GM11168 (cell line): Measurements from ENCODE around the gene CKMT1B.
"Not testable (repeated sequence)": the region's sequence is repeated elsewhere in the genome, so short reads cannot be mapped to it uniquely, and the experiment has no call there.

Experiments
- in situ Hi-C: fragments of 300-500 bp; cut with MboI; formaldehyde crosslinking; loops from one replicate; pipeline ENCODE4 v1.12.0; 2022; ENCODE audit warnings: low sequenced_read_pairs; ENCODE audit not compliant: unreplicated experiment

Gene CKMT1B

DNA sequence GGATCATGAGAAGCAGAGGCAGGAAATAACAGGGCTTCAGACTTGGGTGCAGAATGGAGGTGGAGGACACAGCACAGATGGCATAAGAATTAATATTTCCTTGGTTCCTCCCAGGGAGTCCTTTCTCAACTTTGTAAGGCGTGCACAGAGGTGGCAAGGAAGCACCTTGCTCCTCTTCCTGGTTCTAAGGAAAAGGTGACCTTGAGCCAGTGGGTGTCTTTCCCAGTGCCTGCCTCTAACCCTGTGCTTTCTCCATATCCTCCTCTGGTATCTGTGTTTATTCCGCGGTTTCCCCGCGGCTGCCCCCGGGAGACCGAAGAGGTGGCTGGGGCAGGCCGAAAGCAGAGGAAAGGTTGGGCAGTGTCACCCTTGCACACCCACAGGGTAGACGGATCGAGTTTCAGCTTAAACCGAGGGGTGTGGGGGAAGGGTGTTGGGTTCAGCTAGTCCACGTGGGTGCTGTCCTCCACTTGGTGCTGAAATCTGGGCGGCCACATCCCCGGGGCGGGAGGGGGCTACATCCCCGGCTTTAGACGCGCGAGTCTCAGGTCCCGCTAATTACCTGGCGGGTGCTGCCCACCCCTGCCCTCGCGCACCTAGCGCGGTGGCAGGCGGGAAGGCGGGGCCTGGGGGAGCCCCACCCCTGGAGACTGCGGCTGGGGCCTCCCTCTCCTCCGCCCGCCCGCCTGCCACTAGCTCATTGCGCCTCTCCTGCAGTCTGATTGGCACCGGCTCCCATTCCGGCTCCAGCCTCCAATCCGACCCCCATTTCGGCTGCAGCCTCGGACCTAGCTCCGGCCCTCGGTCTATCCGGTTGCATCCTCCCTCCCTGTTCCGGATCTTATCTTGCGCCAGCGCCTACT is at the start of gene CKMT1B:
TSS of gene CKMT1B (plus strand) at position 700 of the 863 bp plus-strand sequence. CDS start 192 bp downstream, outside the sequence.
- in situ Hi-C loops = not testable (repeated sequence)

- in situ Hi-C loops = no loop called here
Measured at GRCh38 chr15:43544266-43544665, 49.6 kb upstream of the CKMT1B start.

- in situ Hi-C loops = no loop called here
Measured at GRCh38 chr15:43545426-43545825, 48.4 kb upstream of the CKMT1B start.

- in situ Hi-C loops = no loop called here
Measured at GRCh38 chr15:43547539-43547938, 46.3 kb upstream of the CKMT1B start.

DNA sequence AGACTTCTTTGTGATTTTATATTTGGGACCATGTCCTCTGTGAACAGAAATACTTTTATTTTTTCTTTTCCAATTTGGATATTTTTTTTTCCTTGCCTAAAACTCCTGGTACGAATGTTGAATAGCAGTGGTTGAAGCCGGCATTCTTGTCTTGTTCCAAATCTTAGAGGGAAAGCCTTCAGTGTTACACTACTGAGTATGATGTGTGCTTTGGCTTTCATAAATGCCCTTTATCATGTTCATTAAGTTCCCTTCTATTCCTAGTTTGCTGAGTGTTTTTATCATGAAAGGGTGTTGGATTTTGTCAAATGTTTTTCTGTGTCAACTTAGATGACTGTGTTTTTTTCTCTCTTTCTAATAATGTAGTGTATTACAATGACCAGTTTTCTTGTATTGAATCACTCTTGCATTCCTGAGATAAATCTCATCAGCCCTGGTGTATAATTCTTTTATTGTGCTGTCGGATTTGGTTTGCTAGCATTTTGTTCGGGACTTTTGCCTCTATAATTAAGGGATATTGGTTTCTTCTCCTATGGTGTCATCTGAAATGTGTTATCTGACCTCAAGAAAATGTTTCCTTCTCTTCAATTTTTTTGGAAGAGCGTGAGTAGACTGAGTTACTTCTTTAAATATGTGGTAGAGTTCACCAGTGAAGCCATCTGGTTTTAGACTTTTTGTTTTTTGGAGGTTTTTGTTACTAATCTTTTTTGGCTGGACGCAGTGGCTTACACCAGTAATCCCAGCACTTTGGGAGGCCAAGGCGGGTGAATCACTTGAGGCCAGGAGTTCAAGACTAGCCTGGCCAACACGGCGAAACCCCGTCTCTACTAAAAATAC is 43.1 kb upstream of the CKMT1B start:
- in situ Hi-C loops = loop anchor here (10.0 kb wide), 1 partner anchor 114 kb away; no protein-coding TSS in a partner anchor

- in situ Hi-C loops = loop anchor here (10.0 kb wide), 1 partner anchor 113 kb away; no protein-coding TSS in a partner anchor
Measured at GRCh38 chr15:43552256-43552655, 41.6 kb upstream of the CKMT1B start.

- in situ Hi-C loops = loop anchor here (10.0 kb wide), 1 partner anchor 112 kb away; no protein-coding TSS in a partner anchor
Measured at GRCh38 chr15:43552986-43553385, 40.8 kb upstream of the CKMT1B start.

GRCh38 chr15:43562753-43563152 is 31.1 kb upstream of the CKMT1B start:
- in situ Hi-C loops = not testable (repeated sequence)

DNA sequence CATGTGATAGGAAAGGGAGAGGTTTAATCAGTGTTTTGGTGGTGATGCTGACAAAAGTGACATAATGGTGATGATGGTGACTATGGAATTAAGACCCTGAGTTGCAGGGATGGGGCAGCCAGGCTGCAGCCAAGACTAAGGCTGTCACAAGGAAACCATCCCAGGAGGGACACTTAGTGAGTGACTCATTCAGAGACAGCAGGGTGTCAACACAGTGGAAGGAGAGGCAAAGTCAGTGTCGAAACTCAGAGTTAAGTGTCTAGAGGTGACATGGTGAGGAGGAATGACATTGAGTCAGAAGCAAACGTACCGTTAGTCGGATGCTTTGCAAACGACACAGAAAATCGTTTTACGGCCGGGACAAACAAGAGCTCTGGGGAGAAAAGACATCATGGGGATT is 30.0 kb upstream of the CKMT1B start:
- in situ Hi-C loops = not testable (repeated sequence)

DNA sequence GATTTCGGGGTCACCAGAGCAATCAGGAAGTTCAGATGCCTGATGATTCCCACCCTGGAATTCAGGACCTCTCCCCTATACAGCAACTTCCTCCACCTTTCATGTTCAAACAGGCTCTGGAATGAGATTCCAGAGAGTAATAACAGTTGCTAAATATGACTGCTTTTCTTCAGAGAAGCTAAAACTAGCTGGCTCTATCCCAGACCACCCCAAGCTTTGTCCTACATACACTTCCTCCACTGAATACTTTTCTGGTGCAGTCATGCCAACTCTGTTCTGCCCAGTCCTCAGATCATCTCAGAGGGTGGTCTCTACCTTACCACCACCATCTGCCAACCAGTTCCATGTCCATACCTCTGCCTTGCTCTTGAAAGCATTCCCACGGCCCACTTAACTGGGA is 27.2 kb upstream of the CKMT1B start:
- in situ Hi-C loops = not testable (repeated sequence)

DNA sequence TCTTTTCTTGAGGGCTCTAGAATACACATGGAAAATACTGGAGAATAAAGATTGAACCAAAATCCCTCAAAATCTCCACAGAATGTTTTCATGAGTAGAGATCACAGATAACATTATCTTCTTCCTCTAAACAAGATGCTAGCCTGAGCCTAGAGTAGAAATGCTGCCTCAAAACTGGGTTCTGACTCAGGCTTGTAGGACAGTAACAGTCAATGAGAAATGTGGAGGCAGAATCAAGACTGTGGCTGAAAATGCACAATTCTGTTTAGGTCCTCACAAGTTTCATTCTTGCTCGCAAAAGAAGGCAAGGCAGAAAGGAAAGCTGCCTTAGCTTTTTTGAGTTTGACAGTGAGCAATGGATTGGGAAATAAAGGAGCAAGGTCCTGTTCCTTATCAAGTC is 19.2 kb upstream of the CKMT1B start:
- in situ Hi-C loops = not testable (repeated sequence)

GRCh38 chr15:43589778-43590466 is 3.9 kb upstream of the CKMT1B start, which contains the start of gene PPIP5K1:
Gene PPIP5K1, minus strand, starts transcription at chr15:43590208. Its CDS starts 5,704 bp downstream, at chr15:43584504.
- in situ Hi-C loops = not testable (repeated sequence)

- in situ Hi-C loops = not testable (repeated sequence)
Measured at GRCh38 chr15:43592841-43593240, 986 bp upstream of the CKMT1B start.

GRCh38 chr15:43599131-43599530 is 5.3 kb downstream of the CKMT1B start:
- in situ Hi-C loops = not testable (repeated sequence)

DNA sequence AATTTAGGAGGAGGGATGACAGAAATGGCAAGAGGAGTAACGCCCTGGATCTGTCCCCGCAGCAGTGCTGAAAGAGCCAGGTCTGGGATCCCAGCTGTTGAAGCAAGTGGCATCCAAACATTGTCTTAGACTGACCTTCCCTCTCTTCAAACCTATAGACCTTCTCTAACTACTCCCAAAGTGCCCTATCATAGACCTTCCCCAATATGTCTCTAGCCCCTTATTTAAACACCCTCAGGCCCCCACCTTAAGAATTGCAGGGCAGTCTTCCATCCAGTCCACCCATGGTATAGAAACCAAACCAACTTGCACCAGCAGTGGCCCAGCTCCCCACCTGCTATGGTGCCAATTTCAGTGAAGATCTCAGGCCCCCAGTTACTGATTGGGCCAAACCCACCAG is 6.4 kb downstream of the CKMT1B start:
- in situ Hi-C loops = loop anchor here (5.0 kb wide), 1 partner anchor 102 kb away; no protein-coding TSS in a partner anchor

DNA sequence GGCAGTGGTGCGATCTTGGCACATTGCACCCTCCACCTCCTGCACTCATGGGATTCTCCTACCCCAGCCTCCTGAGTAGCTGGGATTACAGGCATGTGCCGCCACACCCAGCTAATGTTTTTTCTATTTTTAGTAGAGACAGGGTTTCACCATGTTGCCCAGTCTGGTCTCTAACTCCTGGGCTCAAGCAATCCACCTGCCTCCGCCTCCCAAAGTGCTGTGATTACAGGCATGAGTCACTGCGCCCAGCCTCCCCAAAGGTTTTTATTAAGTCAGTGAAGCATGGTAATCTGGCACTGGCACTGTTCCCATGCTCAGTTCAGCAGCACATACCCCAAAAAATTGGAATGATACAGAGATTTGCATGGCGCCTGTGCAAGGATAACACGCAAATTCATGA is 8.4 kb downstream of the CKMT1B start:
- in situ Hi-C loops = loop anchor here (5.0 kb wide), 1 partner anchor 100 kb away; no protein-coding TSS in a partner anchor

DNA sequence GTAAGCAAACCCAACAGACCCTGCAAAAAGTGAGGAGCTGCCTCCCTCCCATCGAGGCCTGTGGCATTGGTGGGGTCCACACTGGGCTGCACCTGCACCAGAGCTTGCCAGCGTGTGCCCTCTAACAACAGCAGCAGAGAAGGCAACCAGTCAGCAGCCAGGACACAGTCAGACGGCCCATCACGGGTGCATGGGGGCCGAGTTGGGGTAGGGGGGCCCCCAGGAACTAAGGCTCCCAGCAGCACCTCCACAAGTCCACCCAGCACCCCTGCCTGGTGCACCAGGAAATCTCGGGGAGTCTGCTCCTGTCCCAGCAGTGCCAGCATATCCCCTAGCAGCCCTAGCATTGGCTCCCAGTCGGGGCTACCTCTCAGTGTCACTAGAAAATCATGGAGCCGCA is 23.9 kb downstream of the CKMT1B start:
- in situ Hi-C loops = not testable (repeated sequence)

- in situ Hi-C loops = not testable (repeated sequence)
Measured at GRCh38 chr15:43618700-43619099, 24.9 kb downstream of the CKMT1B start, which contains the start of gene STRC. Gene STRC, minus strand, starts transcription at chr15:43618800. Its CDS starts 78 bp downstream, at chr15:43618722.

DNA sequence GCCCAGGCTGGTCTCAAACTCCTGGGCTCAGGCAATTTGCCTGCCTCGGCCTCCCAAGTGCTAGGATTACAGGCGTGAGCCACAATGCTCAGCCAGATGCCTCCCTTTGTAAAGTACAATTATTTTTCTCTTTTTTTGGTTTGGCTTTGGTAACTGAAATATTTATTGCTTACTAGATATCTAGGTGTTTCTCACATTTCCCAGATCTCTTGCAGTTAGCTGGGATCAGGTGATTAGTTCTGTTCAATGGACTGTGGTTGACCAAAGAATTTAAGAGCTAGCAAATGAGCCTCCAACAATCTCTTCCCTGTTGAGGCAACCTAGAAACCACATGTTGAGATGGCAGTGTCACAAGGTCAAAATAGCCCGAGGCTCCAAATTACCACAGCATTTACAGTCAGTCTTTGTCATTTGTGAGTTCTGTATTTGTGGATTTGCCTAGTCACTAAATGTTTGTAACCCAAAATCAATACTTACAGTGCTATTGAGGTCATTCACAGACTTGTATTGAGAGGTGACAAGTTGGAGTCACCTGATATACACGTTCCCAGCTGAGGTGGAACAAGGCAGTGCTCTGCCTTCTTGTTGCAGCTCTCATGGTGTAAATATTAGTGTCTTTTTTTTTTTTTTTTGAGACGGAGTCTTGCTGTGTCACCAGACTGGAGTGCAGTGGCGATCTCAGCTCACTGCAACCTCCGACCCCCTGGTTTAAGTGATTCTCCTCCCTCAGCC is 28.4 kb downstream of the CKMT1B start:
- in situ Hi-C loops = not testable (repeated sequence)
